NCI-H1105 (cell line): Measurements from ENCODE around the gene KLF13.

Experiments
- DNase-seq: peaks from one replicate; lab custom pipeline; 2025; lab: John Stamatoyannopoulos, UW

The KLF13 gene

GRCh38 chr15:31381801-31382712 lies 55.4 kb downstream of the KLF13 start:
- no peak for DNase-seq

DNA sequence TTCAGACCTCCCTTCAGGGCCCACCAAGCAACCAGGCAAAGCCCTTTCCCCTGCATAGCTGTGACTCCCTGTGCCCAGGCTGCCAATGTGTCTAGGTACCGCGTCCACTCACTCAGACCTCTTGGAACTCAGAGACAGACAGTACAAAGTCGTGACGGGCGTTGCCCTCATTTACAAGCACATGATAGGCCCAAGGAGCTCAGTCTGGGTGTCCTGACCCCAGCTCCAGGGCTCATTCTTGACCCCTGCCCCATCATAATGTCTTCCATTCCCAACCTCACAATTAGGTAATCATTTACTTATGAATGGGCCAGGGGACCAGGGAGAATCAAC lies 56.0 kb downstream of the KLF13 start:
- no peak for DNase-seq

DNA sequence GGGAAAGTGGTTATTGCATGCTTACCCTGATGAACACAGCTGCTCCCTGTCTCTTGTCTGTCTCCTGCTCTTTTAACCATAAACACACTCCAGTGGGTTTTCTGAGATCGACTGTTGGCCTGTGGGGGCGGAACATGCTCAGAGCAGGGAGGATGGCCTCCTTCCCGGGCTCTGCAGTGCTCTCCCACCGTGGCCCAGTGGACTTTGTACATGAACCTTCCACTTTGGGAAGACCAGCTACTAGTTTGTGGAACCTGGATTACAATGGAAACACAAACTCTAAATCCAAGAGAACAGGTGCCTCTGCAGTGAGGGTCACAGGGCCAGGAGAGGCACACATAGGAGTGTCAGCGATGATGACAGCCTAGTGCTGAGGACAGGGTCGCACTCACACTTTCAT lies 56.5 kb downstream of the KLF13 start:
- no peak for DNase-seq

GRCh38 chr15:31384568-31384967 lies 57.9 kb downstream of the KLF13 start:
- DNase-seq = no peak

DNA sequence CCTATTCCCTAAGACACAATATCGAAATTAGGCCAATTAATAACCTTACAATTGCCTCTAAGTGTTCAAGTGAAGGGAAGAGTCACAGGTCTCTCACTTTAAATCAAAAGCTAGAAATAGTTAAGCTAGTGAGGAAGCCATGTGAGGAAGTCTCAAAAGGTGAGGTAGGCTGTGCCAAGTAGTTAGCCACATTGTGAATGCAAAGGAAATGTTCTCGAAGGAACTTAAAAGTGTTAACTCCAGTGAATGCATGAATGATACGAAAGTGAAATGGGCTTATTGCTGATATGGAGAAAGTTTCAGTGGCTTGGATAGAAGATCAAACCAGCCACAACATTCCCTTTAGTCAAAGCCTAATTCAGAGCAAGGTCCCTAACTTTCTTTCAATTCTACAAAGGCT lies 59.1 kb downstream of the KLF13 start:
- DNase-seq = no peak

- DNase-seq = no peak
These were observed 60.5 kb downstream of the KLF13 start for GRCh38 chr15:31387092-31387478.

- peak; percentile 47 for DNase-seq
These were observed 61.0 kb downstream of the KLF13 start for GRCh38 chr15:31387479-31388118.

DNA sequence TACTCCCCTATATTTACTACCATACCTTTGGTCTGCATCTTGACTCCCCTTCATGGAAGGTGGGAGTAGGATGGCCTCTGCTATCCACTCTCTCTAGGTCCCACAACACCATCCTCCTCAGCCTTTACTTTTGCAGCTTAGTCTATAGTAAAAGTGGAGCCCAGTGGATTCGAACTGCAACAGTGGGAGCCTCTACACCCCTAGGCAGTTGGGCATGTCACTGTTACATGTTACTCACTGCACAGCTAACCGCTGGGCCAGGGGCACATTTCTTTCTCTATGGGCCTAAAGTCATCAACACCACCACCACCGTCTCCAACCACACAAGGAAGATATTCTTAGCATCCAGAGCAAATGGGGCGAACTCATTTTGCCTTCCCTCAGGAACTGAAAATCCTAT lies 62.9 kb downstream of the KLF13 start:
- no peak for DNase-seq

GRCh38 chr15:31390029-31390428 lies 63.4 kb downstream of the KLF13 start:
- DNase-seq = no peak

- DNase-seq = no peak
These were observed 64.3 kb downstream of the KLF13 start for GRCh38 chr15:31390777-31391486.

GRCh38 chr15:31391687-31392671 lies 65.3 kb downstream of the KLF13 start:
- DNase-seq = no peak

GRCh38 chr15:31392761-31393401 lies 66.2 kb downstream of the KLF13 start:
- DNase-seq = no peak

GRCh38 chr15:31393444-31394091 lies 66.9 kb downstream of the KLF13 start:
- DNase-seq = no peak

DNA sequence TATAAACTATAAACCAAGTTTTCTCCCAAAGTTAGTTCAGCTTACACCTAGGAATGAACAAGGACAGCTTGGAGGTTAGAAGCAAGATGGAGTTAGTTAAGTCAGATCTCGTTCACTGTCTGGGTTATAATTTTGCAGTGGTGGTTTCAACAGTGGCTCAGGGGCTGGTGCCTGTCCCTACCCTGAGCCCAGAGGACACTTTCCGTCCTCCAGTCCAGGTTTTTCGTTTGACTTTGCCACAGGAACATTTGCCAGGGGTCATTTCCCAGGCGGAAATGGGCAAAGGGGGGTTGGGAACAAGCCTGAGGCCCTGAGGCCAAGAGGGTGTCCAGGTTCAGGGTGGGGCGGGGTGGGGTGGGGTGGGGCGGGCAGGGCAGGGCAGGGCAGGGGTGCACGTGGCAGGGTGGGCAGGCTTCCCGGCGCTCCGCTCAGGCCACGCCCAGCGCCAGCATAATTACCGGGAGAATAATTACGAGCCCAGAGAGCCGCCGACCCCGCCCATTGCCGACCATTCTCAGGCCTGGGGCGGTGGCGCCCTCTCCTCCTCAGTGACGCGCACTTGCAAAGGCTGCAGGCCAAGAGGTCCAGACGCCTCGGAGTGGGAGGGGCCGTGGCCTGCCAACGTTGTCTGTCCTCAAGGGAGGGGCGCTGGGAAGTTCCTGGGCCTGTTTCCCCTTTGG lies 70.4 kb downstream of the KLF13 start:
- peak; percentile 82 for DNase-seq

- peak; percentile 60 for DNase-seq
These were observed 71.4 kb downstream of the KLF13 start for GRCh38 chr15:31397851-31398661.

DNA sequence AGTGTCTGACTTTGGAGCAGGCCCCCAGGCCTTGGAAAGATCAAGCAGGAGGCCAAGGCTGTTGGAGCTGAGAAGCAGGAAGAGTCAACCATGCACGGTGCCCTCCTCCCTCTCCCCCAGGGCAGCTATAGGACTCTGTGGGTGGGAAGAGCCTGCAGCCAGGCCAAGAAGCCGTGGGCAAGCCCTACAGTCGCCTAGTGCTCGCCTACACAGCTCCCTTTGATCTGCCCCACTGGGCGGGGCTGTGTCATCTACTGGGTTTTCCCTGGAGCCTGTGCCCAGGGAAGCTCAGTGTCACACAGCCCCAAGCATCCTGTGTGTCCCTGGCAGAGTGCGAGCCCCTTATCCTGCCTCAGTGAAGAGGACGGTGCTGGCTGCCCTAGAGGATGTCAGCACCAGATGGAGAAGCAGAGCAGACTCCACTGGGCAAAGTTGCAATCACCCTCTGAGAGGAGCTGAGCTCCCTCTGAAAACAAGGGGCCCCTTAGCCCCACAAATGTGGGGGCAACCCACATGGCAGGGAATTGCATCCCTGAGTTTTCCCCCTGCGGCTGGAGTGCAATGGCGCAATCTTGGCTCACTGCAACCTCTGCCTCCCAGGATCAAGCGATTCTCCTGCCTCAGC lies 72.2 kb downstream of the KLF13 start:
- no peak for DNase-seq

- DNase-seq = peak; percentile 38
These were observed 73.0 kb downstream of the KLF13 start for GRCh38 chr15:31399544-31400171.

GRCh38 chr15:31400222-31400927 lies 73.7 kb downstream of the KLF13 start:
- DNase-seq = no peak
